Measurements from ENCODE around the gene NCOA7. TPM values are rescaled to one million over a fixed set of nuclear protein-coding genes. Genes with fewer than 3 reads are reported as not detected.

NCOA7 gene
- total and polyA plus RNA-seq, 2 of the 8 experiments (the other 6 are each of a cell fraction or from before 2014, with no cell fraction given), result 2.6 to 10.7 TPM

- TF ChIP-seq JUND (IDR thresholded peaks at IDR 0.05; ENCODE audit: low read length) (no peak), TAF7 (optimal IDR thresholded peaks at IDR 0.05; ENCODE audit: borderline replicate concordance, low read depth, low read length) (no peak), CREB1 (IDR thresholded peaks at IDR 0.05) (no peak), KDM5A (IDR thresholded peaks at IDR 0.05; ENCODE audit: low read length) (no peak)
Measured at GRCh38 chr6:125947615-125948014, 156.9 kb downstream of the NCOA7 start (continued).
